ENCODE results near the gene OMP. TPM values are rescaled to one million over a fixed set of nuclear protein-coding genes. Genes with fewer than 3 reads are reported as not detected.

OMP gene
- total and polyA plus RNA-seq, 2 donors from 2014 or later: 1.8 TPM; not detected in 1

- no peak for TF ChIP-seq CTCF (IDR thresholded peaks at IDR 0.05; ENCODE audit: borderline replicate concordance, extremely low read depth, insufficient read depth)
- H3K4me1 ChIP-seq (ENCODE audit: control insufficient read depth in 2 of 3, insufficient read depth in 2 of 3, low read depth in 1 of 3, low read length in 3 of 3): peaks cover 5 to 51% (median 34%) of the 10 kb centered on the region in 3 donors
Measured at GRCh38 chr11:77071077-77071476, 31.6 kb upstream of the OMP start.

DNA sequence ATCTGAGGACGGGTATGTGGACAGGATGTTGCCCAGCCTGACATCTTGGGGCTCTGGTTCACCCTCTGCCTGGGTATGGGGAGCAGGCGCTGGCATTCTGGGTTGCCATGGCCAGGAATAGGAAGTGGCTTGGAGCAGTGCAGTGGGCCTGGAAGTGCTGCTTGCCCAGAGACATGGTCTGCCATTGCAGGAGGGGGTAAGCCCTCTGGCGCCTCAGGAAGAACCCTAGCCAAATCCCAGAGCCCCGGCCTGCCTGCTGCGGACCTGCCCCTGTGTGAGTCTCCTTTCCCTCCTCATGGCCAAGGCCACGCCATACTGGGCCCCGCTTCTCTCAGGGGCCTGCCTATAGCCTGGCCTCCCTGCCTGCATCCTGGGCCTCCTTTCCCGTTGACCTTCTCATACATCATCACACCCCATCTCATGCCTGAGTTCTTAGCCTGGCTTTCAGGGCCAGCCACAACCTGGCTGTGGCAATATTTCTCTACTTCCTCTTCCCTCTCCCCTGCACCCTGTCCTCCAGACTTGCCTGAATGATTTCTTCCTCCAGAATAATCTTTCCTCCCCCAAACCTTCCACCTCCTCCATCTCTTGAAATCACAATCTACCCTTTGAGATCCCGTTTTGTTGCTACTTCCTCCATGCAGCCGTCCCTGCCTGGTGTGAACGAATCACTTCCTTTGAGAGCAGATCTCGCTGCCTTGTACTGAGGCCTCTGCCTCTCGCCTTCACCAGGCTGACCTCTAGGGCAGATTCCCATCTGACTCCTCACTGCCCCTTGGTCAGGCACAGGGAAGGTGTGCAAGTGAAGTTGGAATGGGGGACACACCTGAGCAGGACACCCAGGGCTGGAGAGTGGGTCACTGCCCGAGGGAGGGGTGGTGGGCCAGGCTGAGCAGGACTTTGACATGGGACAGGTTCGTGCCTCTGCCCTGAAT is 30.7 kb upstream of the OMP start:
- H3K9me3 ChIP-seq (ENCODE audit: control insufficient read depth in 2 of 3, insufficient read depth in 1 of 3, low read length in 3 of 3): no peaks in the 10 kb centered on the region
- DNase-seq (peak in 1 of 5 donors; percentile 40), FAIRE-seq (no peak)
- peak overlapping the region; percentile 18 to 90 for H3K27ac ChIP-seq (ENCODE audit: low read depth in 2 of 2, low read length in 2 of 2)
- intact Hi-C loops (cut with DNase I): no loop called here
- peaks cover 5 to 48% (median 34%) of the 10 kb centered on the region in 3 donors for H3K4me1 ChIP-seq (ENCODE audit: control insufficient read depth in 2 of 3, insufficient read depth in 2 of 3, low read depth in 1 of 3, low read length in 3 of 3)
- no peaks in the 10 kb centered on the region for H3K27me3 ChIP-seq (ENCODE audit: control insufficient read depth, insufficient read depth, low read length)
- H3K9ac ChIP-seq (ENCODE audit: low read length in 3 of 3): peak overlapping the region in 1 of 3 donors; percentile 12
- H3K4me3 ChIP-seq (ENCODE audit: low read length in 3 of 3): no peak overlapping the region
- no peaks in the 10 kb centered on the region for H3K36me3 ChIP-seq (ENCODE audit: control insufficient read depth in 2 of 3, insufficient read depth in 3 of 3, low read length in 3 of 3)
- no peak for TF ChIP-seq CTCF (IDR thresholded peaks at IDR 0.05; ENCODE audit: borderline replicate concordance, extremely low read depth, insufficient read depth)

More at GRCh38 chr11:77071077-77071476, 31.6 kb upstream of the OMP start:
- intact Hi-C loops (cut with DNase I): no loop called here
- Histone ChIP-seq H3K27me3 (ENCODE audit: control insufficient read depth, insufficient read depth, low read length) (no peaks in the 10 kb centered on the region), H3K36me3 (ENCODE audit: control insufficient read depth in 2 of 3, insufficient read depth in 3 of 3, low read length in 3 of 3) (no peaks in the 10 kb centered on the region), H3K4me3 (ENCODE audit: low read length in 3 of 3) (no peak overlapping the region), H3K9ac (ENCODE audit: low read length in 3 of 3) (no peak overlapping the region), H3K27ac (ENCODE audit: low read depth in 2 of 2, low read length in 2 of 2) (no peak overlapping the region), H3K9me3 (ENCODE audit: control insufficient read depth in 2 of 3, insufficient read depth in 1 of 3, low read length in 3 of 3) (no peaks in the 10 kb centered on the region)
- no peak for FAIRE-seq
- DNase-seq: peak in 1 of 5 donors; percentile 33

GRCh38 chr11:77072851-77073327 is 29.8 kb upstream of the OMP start:
- Histone ChIP-seq H3K9ac (ENCODE audit: low read length in 3 of 3) (peak overlapping the region in 1 of 3 donors; percentile 16), H3K9me3 (ENCODE audit: control insufficient read depth in 2 of 3, insufficient read depth in 1 of 3, low read length in 3 of 3) (no peaks in the 10 kb centered on the region), H3K27ac (ENCODE audit: low read depth in 2 of 2, low read length in 2 of 2) (peak overlapping the region; percentile 83 to 90), H3K27me3 (ENCODE audit: control insufficient read depth, insufficient read depth, low read length) (no peaks in the 10 kb centered on the region), H3K36me3 (ENCODE audit: control insufficient read depth in 2 of 3, insufficient read depth in 3 of 3, low read length in 3 of 3) (no peaks in the 10 kb centered on the region), H3K4me3 (ENCODE audit: low read length in 3 of 3) (no peak overlapping the region), H3K4me1 (ENCODE audit: control insufficient read depth in 2 of 3, insufficient read depth in 2 of 3, low read depth in 1 of 3, low read length in 3 of 3) (peaks cover 5 to 41% (median 32%) of the 10 kb centered on the region in 3 donors)
- TF ChIP-seq CTCF (IDR thresholded peaks at IDR 0.05; ENCODE audit: borderline replicate concordance, extremely low read depth, insufficient read depth): no peak
- FAIRE-seq: no peak
- intact Hi-C loops (cut with DNase I): no loop called here
- DNase-seq: peak in 2 of 5 donors; percentile 37 to 69
